GM18873 (cell line): Measurements from ENCODE around the gene B3GAT2.

Source experiments
- ATAC-seq: cut with Tn5 transposase; IDR thresholded peaks from one replicate; pipeline ENCODE4 v1.9.1; 2021; ENCODE audit warnings: mild to moderate bottlenecking, moderate library complexity, moderate number of reproducible peaks; ENCODE audit not compliant: unreplicated experiment, low FRiP score

The B3GAT2 gene

DNA sequence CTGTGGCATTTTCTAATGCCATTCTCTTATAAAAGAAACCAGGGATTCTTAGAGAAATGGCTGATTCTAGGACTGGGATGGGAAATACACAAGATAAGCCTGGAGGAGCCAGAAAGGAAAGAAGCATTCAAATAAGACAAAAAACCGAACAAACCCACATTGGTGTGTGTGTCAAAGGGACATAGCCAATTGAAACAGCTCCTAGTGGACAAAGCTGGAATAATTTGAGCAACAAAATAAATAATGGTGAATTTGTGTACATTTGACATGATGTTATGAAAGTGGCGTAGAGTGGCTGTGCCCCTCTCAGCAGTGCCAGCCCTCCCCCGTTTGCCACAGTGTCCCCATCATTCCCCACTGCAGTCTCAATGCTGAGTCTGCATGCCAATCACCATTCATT is 55.5 kb downstream of the B3GAT2 start:
- no peak for ATAC-seq

GRCh38 chr6:70900047-70900446 is 56.8 kb downstream of the B3GAT2 start:
- ATAC-seq, result no peak

DNA sequence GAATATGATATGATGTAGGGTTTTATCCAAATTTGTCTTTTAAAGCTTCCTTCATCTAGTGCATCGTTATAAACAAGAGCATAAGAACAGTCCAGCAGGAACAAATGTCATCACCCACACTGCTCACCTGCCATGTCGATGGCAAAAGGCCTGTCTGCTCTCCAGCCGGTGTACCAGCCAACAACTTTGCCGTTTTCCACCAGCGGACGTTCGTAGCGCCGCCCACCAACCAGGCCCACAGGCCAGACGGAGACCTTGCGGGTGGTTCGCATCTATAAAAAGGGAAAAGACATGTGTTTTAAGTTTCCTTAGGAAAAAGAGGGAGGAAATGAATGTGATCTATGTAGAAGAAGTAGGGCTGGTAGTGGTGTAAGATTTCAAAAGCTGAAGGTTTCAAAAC is 62.9 kb downstream of the B3GAT2 start:
- ATAC-seq, result no peak

DNA sequence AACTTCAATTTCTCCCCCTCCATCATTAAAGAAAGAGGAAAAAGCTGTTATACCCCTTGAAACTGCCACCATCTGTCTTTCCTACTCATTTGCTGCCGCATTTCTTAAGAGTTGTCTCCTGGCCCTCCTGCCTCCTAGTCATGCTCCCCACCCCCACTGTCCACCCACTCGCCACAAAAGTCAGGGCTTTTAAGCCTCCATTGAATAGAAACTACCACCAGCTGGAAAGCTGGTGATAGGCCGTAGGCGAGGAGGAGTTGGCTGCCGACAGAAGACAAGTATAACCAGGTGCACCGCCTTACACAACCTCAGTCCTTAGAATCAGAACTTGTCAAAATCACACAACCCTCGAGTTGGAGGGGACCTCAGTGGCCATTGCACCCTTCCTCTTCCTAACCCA is 67.6 kb downstream of the B3GAT2 start:
- no peak for ATAC-seq

- ATAC-seq, result no peak
These were observed 70.2 kb downstream of the B3GAT2 start for GRCh38 chr6:70886661-70887060.

DNA sequence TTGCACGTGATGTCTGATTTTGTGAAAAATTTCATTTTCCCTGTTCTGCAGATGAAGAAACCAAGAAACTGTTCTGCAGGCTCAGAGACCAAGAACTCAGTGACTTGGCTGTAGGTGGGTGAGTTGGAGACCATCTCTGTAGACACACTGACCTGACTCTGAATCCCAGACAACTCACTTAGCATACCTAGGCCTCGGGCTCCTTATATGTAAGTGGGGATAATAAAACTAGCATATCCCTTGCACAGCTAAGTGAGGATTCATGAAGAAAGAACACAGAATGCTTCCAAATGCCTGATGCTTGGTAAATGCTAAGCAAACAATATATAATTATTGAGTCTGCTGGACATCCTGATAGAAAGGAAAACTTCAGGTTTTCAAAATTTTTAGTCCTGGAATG is 70.8 kb downstream of the B3GAT2 start:
- ATAC-seq, result no peak

- ATAC-seq, result peak; percentile 73
These were observed 72.5 kb downstream of the B3GAT2 start for GRCh38 chr6:70884074-70884983.

GRCh38 chr6:70879496-70879895 is 77.4 kb downstream of the B3GAT2 start:
- ATAC-seq, result no peak

DNA sequence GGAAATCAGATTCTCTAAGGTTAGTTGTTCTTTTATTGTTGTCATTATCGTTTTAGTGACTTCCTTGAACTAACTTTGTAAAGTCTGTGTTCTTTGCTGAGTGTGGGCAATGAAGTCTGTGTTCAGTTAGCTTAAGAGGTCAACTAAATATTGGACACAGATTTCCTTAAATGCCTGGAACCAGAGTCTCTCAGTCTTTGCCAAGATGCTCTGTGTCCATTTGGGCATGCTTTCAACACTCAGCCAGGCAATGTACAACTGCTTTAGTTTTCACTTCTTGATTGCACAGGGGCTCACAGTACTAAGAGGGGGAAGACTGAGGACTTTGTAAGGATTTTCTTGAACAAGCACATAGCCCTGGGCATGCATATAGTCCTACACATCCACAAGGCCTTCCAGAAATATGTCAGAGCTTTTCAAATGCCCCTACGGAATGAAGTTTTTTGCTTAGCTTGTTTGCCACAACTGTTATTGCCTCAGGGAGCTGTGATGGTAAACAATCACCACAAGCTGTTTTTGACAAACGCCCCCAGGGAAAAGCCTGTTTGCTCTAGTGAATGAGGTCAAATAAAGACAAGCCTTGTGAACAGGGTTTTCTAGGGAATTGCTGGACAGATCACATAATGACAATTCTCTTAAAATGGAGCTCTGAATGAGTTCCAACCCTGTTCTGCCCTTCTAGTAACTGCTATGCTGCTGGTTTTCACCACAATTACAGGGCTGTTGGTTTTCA is 82.5 kb downstream of the B3GAT2 start:
- no peak for ATAC-seq

DNA sequence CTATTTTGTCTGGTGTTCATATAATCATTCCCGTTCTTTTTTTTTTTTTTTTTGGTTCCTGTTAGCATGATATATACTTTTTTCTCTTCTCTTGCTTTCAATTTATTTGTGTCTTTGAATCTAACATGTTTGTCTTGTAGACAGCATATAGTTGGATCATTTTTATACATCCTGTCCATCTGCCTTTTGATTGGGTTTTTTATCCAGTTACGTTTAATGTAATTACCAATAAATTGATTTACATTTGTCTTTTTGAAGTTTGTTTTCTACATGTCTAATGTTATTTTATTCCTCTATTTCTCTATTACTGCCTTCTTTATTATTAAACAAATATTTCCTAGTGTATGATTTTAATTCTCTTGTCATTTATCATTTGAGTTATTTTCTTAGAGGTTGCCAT is 84.4 kb downstream of the B3GAT2 start:
- ATAC-seq, result no peak

- ATAC-seq, result no peak
These were observed 92.5 kb downstream of the B3GAT2 start for GRCh38 chr6:70864401-70864800.

- ATAC-seq, result no peak
These were observed 93.5 kb downstream of the B3GAT2 start for GRCh38 chr6:70863343-70863742.

DNA sequence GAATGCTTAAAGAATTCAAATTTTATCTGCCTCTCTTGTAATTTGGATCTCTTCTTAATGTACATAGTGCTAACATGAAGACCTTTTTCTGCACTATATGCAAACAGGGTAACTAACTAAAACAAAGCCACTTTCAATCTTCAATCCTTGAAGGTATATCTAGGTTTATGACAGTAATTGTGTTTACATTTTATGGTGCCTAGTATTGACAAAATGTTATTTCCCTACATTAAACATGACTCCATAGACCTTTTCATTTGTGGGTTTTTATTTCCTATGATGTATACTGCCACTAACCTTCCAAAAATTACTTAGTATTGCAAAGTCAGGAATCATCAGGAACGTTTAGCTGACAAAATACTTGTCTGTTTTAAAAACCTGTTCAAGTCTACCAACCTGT is 95.9 kb downstream of the B3GAT2 start:
- no peak for ATAC-seq

DNA sequence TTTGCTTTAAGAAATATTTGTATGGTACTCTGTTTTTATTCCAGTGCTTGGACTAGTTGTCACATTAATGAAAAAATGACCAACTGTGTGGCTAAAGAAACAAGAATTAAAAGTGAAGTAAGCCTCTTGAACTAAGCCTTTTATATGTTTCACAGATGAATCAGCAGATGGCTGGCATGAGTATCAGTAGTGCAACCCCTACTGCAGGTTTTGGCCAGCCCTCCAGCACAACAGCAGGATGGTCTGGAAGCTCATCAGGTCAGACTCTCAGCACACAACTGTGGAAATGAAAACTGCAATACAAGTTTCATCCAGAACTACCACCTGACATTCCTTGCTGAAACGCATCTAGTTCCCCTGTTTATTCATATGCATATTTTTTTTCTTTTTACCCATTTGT is 96.8 kb downstream of the B3GAT2 start:
- ATAC-seq, result no peak

DNA sequence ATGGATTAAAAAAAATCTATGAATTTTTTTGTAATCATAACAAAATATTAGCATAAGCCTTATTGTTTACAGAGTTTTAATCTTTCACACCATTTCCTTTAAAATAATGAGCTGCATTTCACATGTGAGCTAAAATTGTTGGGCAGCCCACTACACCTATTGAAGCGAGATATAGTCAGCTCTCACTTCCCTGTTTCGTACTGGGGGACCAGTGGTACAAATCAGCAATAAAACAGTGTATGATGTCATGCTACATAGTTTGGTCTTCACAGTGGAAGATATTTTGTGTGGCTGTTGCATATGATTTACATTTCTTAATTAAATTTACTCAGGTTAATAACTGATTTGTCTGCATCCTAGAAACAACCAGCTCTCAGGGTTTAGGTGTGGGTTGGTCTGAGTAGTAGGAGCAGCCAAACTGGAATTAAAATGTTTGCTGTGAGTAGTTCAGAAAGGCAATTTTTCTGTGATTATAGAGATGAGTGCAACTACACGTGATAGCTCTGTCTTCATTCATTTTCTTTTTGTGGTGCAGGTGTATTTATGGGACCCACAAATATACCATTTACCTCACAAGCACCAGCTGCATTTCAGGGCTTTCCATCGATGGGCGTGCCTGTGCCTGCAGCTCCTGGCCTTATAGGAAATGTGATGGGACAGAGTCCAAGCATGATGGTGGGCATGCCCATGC is 99.3 kb downstream of the B3GAT2 start:
- ATAC-seq, result peak; percentile 99

- no peak for ATAC-seq
These were observed 104.1 kb downstream of the B3GAT2 start for GRCh38 chr6:70852667-70853246.

GRCh38 chr6:70849348-70850069 is 107.4 kb downstream of the B3GAT2 start:
- ATAC-seq, result no peak

GRCh38 chr6:70847106-70848084 is 109.5 kb downstream of the B3GAT2 start:
- ATAC-seq, result no peak

DNA sequence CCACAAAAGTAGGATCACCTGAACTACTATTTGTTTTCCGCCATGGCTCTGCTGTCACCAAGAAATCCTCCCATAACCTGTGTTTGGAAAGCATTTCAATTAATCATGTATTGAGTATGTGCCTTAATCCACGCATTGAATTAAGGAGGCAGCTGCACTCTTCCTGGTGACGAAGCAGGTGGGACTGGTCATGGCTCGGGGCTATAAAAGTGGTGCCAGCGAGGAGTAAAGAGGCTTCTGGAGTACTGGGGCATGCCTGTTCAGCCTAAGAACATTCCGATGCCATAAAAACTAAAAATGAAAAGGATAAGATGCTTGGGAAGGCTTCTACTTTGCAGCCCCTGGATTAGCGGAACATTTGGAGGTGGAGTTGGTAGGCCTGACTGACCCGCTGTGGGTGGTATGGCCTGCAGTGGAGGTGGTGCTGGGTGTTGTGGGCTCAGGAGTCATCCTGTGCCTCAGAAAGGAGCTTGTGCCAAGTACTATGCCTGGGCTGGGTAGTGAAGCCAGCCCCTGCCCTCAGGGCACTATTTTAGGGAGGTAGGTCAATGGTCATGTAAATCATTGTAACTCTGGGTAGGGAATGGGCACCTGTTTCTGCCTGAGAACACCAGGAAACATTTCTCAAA is 110.5 kb downstream of the B3GAT2 start:
- ATAC-seq, result no peak
